SK-N-SH treated with all-trans-retinoic acid at 6 μM for 48 hours (cell line): Measurements from ENCODE around the gene RFC3.

Experiments used
- CREB5 ChIP-seq: fragments of 250-450 bp; sonication (Bioruptor Pico); IDR thresholded peaks from 2 replicates; pipeline ENCODE4 v1.5.1; 2020; ENCODE audit warnings: low read depth, mild to moderate bottlenecking, moderate library complexity
- CSDC2 ChIP-seq: fragments of 250-450 bp; sonication (Bioruptor Pico); IDR thresholded peaks from 2 replicates; pipeline ENCODE4 v1.5.0; 2020; ENCODE audit warnings: mild to moderate bottlenecking, moderate library complexity
- ESRRG ChIP-seq: fragments of 250-450 bp; sonication (Bioruptor Pico); IDR thresholded peaks from 2 replicates; pipeline ENCODE4 v1.6.1; 2021; ENCODE audit warnings: mild to moderate bottlenecking
- PATZ1 ChIP-seq: fragments of 250-450 bp; sonication (Bioruptor Pico); IDR thresholded peaks from 2 replicates; pipeline ENCODE4 v1.8.0; 2020; ENCODE audit warnings: mild to moderate bottlenecking, moderate library complexity, borderline replicate concordance
- POU6F1 ChIP-seq: fragments of 250-450 bp; sonication (Bioruptor Pico); IDR thresholded peaks from 2 replicates; pipeline ENCODE4 v1.8.0; 2021; ENCODE audit warnings: low read depth, mild to moderate bottlenecking, moderate library complexity, borderline replicate concordance
- SNAI2 ChIP-seq: fragments of 250-450 bp; sonication (Bioruptor Pico); IDR thresholded peaks from 2 replicates; pipeline ENCODE4 v1.5.0; 2020; ENCODE audit warnings: mild to moderate bottlenecking, moderate library complexity
- TSHZ2 ChIP-seq: fragments of 250-450 bp; sonication (Bioruptor Pico); IDR thresholded peaks from 2 replicates; pipeline ENCODE4 v1.5.0; 2020; ENCODE audit warnings: mild to moderate bottlenecking, moderate library complexity
- ZC3H10 ChIP-seq: fragments of 250-450 bp; sonication (Bioruptor Pico); IDR thresholded peaks from 2 replicates; pipeline ENCODE4 v1.5.1; 2021; ENCODE audit warnings: mild to moderate bottlenecking, moderate library complexity
- ZFP3 ChIP-seq: fragments of 250-450 bp; sonication (Bioruptor Pico); IDR thresholded peaks from 2 replicates; pipeline ENCODE4 v1.5.0; 2020; ENCODE audit warnings: mild to moderate bottlenecking, moderate library complexity
- ZFP30 ChIP-seq: fragments of 450-650 bp; formaldehyde crosslinking; IDR thresholded peaks from 2 replicates; pipeline ENCODE4 v1.5.0; 2022; ENCODE audit warnings: mild to moderate bottlenecking, moderate library complexity
- ZNF565 ChIP-seq: fragments of 450-650 bp; formaldehyde crosslinking; conservative IDR thresholded peaks from 2 replicates; pipeline ENCODE4 v1.5.0; 2020; ENCODE audit warnings: low read depth, mild to moderate bottlenecking, moderate library complexity
- ZNF70 ChIP-seq: fragments of 450-650 bp; formaldehyde crosslinking; IDR thresholded peaks from 2 replicates; pipeline ENCODE4 v1.5.0; 2020; ENCODE audit warnings: mild to moderate bottlenecking, moderate library complexity
- ZNF8 ChIP-seq: fragments of 450-650 bp; formaldehyde crosslinking; IDR thresholded peaks from 2 replicates; pipeline ENCODE4 v1.5.0; 2020; ENCODE audit warnings: mild to moderate bottlenecking, moderate library complexity

- no peak for TF ChIP-seq ZNF565 (CRISPR knock-in tag)
- no peak for TF ChIP-seq ZFP30 (CRISPR knock-in tag)
- no peak for TF ChIP-seq PATZ1
- no peak for TF ChIP-seq ESRRG (CRISPR knock-in tag)
- no peak for TF ChIP-seq CREB5 (CRISPR knock-in tag)
- no peak for TF ChIP-seq ZC3H10 (CRISPR knock-in tag)
- no peak for TF ChIP-seq ZNF8
- no peak for TF ChIP-seq SNAI2 (CRISPR knock-in tag)
- TF ChIP-seq ZFP3 (CRISPR knock-in tag), result no peak
- TF ChIP-seq ZNF70 (CRISPR knock-in tag), result no peak
- no peak for TF ChIP-seq POU6F1 (CRISPR knock-in tag)
- no peak for TF ChIP-seq CSDC2 (CRISPR knock-in tag)
- no peak for TF ChIP-seq TSHZ2
Measured at GRCh38 chr13:33855371-33855895, 37.5 kb downstream of the RFC3 start.
